GM19035 (cell line): ENCODE data around the gene CAMK2A.

Experiments
- ATAC-seq: cut with Tn5 transposase; IDR thresholded peaks from one replicate; pipeline ENCODE4 v1.9.1; 2021; ENCODE audit not compliant: unreplicated experiment

The CAMK2A gene

GRCh38 chr5:150316320-150316719 is 26.7 kb upstream of the CAMK2A start:
- no peak for ATAC-seq

DNA sequence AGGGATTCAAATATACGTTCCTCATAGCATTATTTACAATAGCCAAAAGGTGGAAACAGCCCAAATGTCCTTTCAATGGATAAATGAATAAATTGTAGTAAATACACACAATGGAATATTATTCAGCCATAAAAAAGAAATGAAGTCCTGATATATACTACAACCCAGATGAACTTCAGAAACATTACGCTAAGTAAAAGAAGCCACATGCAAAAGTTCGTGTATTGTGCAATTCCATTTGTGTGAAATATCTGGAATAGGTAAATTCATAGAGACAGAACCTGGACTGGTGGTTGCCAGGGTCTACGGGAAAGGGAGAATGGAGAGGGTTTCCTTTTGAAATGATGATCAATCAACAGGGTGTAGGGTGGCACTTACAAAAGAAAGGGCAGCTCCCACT is 25.7 kb upstream of the CAMK2A start:
- ATAC-seq, result no peak

GRCh38 chr5:150313921-150314716 is 24.5 kb upstream of the CAMK2A start:
- ATAC-seq, result no peak

GRCh38 chr5:150313501-150313900 is 23.9 kb upstream of the CAMK2A start:
- ATAC-seq, result no peak

GRCh38 chr5:150312518-150312917 is 22.9 kb upstream of the CAMK2A start:
- ATAC-seq, result no peak

DNA sequence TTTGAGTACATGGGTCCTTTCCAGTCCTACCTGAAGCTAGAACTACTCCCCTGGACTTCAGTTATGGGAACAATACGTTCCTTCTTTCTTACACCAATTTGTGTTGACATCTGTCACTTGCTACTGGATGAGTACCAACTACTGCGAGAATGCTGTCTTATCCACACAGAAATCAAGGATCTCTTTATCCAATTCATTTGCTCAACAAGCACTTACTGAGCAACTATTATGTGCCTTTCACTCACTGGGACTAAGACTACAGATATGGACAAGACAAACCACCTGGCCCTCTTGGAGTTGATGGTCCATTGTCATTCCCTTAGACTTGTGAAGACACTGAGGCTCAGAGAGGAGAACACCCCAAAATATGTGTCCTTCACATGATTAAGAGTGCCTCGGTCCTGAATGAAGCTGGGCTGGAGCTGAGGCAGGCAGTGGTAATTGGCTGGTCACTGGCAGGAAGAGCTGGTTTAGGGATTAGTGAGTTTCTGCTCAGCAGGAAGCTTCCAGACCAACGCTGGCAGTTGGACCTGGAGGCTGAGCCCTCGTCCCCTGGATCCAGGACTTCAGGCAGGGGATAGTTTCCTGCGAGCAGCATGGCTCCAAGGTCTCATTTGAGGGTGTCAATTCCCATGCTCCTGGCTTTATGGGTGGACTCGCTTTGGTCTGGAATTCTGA is 21.6 kb upstream of the CAMK2A start:
- ATAC-seq, result no peak

GRCh38 chr5:150310246-150310645 is 20.7 kb upstream of the CAMK2A start:
- ATAC-seq, result no peak

DNA sequence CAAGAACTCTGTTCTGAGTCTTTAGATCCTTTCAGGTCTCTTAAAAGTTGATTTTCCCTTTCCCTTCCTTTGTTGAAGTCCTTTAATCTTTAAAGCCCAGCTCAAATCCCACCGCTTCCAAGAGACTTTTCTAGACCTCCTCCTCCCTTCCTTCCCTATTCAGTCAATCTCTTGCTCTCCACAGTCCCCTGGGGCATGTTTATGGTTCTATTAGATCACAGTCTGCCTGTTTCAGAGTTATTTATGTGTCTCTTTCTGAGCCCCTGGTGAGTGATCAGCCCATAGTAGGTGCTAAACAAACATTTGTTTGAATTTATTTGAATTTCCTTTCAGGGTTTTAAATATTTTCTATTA is 20.3 kb upstream of the CAMK2A start:
- ATAC-seq, result no peak

- no peak for ATAC-seq
These were observed 19.7 kb upstream of the CAMK2A start for GRCh38 chr5:150309101-150309885.

GRCh38 chr5:150307617-150308426 is 18.2 kb upstream of the CAMK2A start:
- no peak for ATAC-seq

DNA sequence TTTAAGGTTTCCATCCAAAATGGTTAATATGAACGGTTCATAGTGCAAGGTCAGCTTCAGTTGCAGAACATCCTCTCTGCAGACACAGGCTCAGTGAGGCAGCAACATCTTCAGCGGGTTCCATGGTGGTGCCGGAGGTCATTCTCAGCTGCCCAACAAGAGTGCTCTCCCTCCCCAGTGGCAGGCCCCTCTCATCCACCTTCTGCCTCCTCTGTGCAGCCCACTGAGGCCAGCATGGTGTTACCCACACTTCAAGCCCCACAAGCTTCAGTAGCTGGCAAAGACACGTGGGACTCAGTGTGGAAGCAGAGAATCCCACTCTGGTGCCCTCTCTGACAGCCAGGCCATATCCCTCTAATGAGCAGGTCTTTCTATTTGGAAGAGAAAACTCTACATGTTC is 17.2 kb upstream of the CAMK2A start:
- no peak for ATAC-seq

DNA sequence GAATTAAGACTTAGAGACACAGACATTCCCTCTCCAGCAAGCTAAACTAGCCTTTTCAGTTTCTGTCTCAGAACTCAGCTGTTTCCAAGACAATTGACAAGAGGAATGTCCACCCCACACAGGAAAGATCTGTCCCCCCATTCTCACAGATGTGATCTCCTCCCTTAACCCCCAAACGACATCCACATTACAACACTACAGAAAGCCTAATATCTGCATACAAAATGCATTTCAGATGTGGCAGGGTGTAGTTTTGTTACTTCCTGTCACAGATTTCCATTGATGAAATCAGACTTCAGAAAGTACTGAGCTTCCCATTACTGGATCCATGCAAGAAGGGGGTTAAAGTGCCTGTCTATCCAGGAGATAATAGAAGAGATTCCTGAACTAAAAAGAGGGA is 16.0 kb upstream of the CAMK2A start:
- no peak for ATAC-seq

DNA sequence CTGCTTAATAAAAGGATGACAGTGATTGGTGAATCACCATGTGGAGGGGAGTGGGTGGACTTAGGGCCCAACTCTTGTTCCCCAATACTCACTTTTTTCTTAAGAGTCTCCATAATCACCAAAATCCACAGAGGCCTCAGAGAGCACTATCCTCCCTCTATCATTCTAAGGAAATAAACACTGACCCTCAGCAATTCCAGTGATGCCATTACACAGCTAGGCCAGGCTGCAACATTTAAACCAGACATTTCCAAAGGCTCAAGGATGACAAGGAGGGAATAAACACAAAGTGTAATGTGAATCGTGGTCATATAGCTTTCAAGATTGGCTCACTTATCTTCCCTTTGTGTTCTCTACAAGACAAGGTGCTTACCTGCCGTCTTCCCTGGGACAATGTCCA is 15.5 kb upstream of the CAMK2A start:
- ATAC-seq, result no peak

- ATAC-seq, result no peak
These were observed 15.0 kb upstream of the CAMK2A start for GRCh38 chr5:150304481-150305081.

- ATAC-seq, result no peak
These were observed 14.2 kb upstream of the CAMK2A start for GRCh38 chr5:150303660-150304386.

- ATAC-seq, result no peak
These were observed 13.6 kb upstream of the CAMK2A start for GRCh38 chr5:150303070-150303615.

GRCh38 chr5:150302301-150303069 is 12.9 kb upstream of the CAMK2A start, which contains the start of gene ARSI:
Gene ARSI (minus strand): TSS chr5:150302905. CDS start chr5:150302373, 532 bp downstream.
- ATAC-seq, result no peak

GRCh38 chr5:150301901-150302300 is 12.3 kb upstream of the CAMK2A start:
- no peak for ATAC-seq

DNA sequence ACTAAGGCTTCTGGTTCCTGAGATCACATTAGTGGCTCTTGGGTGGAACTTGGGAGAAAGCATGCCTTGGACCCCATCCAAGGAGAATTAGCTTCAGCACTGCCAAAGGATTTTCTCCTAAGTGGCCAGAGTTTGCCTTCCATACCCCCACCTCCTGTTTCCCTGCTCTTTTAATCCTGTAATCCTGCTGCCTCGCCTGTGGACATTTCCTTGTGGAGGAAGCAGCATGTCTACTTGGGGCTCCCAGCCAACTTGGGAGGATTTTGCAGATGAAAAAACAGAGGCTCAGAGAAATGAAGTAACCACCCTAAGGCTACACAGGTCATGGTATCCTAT is 11.6 kb upstream of the CAMK2A start:
- ATAC-seq, result no peak
